Skin epidermis (tissue), 12 donors: Measurements from ENCODE around the gene KLHL9.
"Not testable (repeated sequence)": the region's sequence is repeated elsewhere in the genome, so short reads cannot be mapped to it uniquely, and the experiment has no call there.

Experiments used
- H3K27ac ChIP-seq, 21 experiments: fragments of 200-600 bp; sonication (generic) in 11 of 21; one replicate each; pipeline ENCODE4 v1.5.0; 2020; ENCODE audit warnings: mild to moderate bottlenecking in 3 of 21, inconsistent platforms in 2 of 21, moderate library complexity in 2 of 21
- H3K4me3 ChIP-seq, 7 experiments: fragments of 200-600 bp; sonication (generic) in 2 of 7; one replicate each; pipeline ENCODE4 v1.5.0; 2020; ENCODE audit warnings: inconsistent platforms in 2 of 7, mild to moderate bottlenecking in 2 of 7, moderate library complexity in 1 of 7

The KLHL9 gene

GRCh38 chr9:21334701-21335632 is at the start of gene KLHL9:
Gene KLHL9, minus strand, starts transcription at chr9:21335404. Its CDS starts 545 bp downstream, at chr9:21334859.
- peak within 1 kb of the TSS; percentile 83 to 100 (median 97) for H3K27ac ChIP-seq
- peak within 1 kb of the TSS; percentile 57 to 92 (median 70) for H3K4me3 ChIP-seq

DNA sequence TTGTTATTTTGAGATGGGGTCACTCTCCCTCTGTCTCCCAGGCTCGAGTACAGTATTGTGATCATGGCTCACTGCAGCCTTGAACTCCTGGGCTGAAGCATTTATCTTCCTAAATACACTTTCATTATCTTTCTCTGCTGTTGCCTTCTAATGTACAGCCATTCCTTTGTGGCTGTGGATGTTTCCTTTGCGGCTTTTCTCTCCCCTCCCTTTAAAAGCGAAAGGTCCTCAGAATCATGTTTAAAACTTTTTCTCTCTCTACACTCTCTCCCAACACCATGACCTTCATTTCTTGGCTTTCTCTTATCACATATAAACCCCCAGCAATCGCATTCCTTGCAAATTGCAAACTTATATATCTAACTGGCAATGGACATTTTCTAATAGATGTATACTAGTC is 48.4 kb upstream of the KLHL9 start:
- no peak overlapping the region for H3K4me3 ChIP-seq
- no peak overlapping the region for H3K27ac ChIP-seq

GRCh38 chr9:21381448-21382339 is 46.5 kb upstream of the KLHL9 start:
- Histone ChIP-seq H3K27ac (no peak overlapping the region), H3K4me3 (no peak overlapping the region)

GRCh38 chr9:21371467-21371866 is 36.3 kb upstream of the KLHL9 start:
- not testable (repeated sequence) for H3K4me3 ChIP-seq, H3K27ac ChIP-seq

GRCh38 chr9:21367957-21368356 is 32.8 kb upstream of the KLHL9 start, which contains the start of gene IFNA13:
Gene IFNA13, minus strand, starts transcription at chr9:21368057. Its CDS starts 47 bp downstream, at chr9:21368010.
- Histone ChIP-seq H3K27ac (no peak within 1 kb of the TSS), H3K4me3 (no peak within 1 kb of the TSS)

GRCh38 chr9:21367169-21367568 is 32.0 kb upstream of the KLHL9 start:
- H3K4me3 ChIP-seq, H3K27ac ChIP-seq: not testable (repeated sequence)

GRCh38 chr9:21362287-21362686 is 27.1 kb upstream of the KLHL9 start:
- H3K4me3 ChIP-seq: no peak overlapping the region
- H3K27ac ChIP-seq: no peak overlapping the region

- peak overlapping the region in 2 of 21 experiments; percentile 10 to 16 for H3K27ac ChIP-seq
- H3K4me3 ChIP-seq: no peak overlapping the region
These were observed 22.6 kb upstream of the KLHL9 start for GRCh38 chr9:21357479-21358460.

DNA sequence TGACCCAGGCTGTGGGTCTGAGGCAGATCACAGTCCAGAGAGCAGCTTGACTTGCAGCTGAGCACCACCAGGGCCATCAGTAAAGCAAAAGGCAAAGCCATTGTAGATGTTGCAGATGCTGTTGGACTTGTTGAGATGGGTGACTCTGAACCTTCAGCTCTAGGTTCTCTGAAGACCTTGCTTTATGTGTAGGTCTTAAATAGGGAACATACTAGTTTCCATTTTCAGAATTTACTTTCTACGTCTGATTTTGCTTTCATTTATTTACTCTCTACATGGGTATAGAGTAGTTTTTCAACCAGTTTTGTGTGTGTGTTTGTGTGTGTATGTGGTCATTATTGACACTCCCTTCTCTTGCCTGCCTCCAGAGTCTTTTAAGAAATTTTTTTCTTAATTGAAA is 15.6 kb upstream of the KLHL9 start, which contains the start of gene IFNA6:
Gene IFNA6, minus strand, starts transcription at position 101 of the 400 bp plus-strand sequence. Its CDS starts 0 bp downstream, at position 101.
- Histone ChIP-seq H3K4me3 (no peak within 1 kb of the TSS), H3K27ac (no peak within 1 kb of the TSS)

GRCh38 chr9:21348430-21348970 is 13.3 kb upstream of the KLHL9 start:
- Histone ChIP-seq H3K4me3 (no peak overlapping the region), H3K27ac (no peak overlapping the region)

- no peak overlapping the region for H3K4me3 ChIP-seq
- H3K27ac ChIP-seq: no peak overlapping the region
These were observed 5.5 kb upstream of the KLHL9 start for GRCh38 chr9:21340735-21341134.

GRCh38 chr9:21336457-21336856 is 1.3 kb upstream of the KLHL9 start:
- no peak overlapping the region for H3K27ac ChIP-seq
- H3K4me3 ChIP-seq: no peak overlapping the region

GRCh38 chr9:21333226-21333625 is 2.0 kb downstream of the KLHL9 start:
- Histone ChIP-seq H3K27ac (no peak overlapping the region), H3K4me3 (no peak overlapping the region)

DNA sequence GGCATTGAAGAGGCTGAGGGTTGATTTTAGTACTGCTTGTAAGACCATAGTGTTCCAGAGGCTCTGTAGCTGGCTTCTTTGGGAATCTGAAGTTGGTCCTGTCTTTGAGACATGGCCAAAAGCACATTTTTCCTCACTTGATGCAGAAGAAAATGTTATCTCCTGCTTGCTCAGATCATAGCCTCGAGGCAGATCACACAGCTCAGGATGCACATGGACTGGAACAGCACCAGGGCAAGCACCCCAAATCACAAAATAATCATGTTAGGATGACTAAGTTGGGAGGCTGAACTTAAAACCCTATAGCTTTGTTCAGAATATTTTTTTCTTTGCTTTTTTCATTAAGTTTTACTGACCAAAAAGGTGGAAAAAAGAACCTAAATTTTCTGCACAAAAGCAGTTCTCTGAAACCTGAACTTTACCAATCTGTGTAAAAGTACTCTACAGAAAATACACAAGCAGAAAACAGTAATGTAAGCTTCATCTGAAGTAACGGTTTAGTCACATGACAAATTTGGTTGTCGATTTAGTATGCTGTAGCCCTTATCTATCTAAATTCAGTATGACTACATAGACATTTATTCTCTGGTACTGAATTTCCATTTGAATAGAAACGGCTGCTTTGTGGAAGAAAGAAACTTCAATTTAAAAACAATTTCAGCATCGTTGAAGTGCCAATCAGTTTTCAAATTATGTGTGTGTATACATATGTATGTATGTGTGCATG is 3.4 kb downstream of the KLHL9 start:
- Histone ChIP-seq H3K27ac (peak overlapping the region in 1 of 21 experiments; percentile 47), H3K4me3 (no peak overlapping the region)

DNA sequence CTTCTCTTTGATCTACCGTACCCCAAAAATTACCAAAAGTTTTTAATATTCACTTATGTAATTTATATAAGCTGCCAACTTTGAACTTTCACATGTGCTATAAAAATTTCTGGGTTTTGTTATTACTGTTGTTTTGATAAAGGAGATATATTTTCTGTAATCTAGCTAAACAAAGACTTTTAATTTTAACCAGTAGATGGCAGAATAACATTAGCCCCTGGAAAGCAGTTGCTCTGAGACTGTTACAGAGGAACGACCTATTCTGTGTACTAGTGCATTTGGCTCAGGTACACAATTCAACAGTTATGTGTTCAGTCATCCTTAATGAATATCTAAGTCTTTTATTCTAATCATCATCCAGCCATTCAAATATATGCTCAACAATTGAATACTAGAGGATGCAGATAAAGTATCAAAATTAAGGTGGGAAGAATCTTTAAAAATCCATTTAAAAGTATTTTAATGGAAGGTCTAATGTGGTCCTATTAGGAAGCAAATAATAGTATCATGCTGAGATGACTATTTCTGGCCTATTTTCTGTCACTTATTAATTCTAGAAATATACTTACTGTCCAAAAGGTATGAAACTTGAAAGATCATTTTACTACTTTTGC is 8.6 kb downstream of the KLHL9 start:
- Histone ChIP-seq H3K4me3 (no peak overlapping the region), H3K27ac (no peak overlapping the region)

DNA sequence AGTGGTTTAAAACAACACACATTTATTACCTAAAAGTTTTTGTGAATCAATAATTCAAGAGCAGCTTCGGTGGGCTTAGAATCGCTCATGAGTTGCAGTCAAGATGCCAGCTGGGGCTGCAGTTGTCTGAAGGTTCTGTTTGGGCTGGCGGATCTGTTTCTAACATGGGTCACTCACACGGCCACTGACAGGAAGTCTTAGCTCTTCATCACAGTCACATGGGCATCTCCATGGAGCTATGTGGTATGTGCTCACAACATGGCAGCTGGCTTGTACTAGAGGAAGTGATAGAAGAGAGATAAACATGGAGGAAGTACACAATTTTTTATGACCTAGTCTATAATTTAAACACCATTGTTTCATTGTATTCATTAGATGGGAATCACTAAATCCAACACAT is 11.2 kb downstream of the KLHL9 start:
- Histone ChIP-seq H3K4me3 (no peak overlapping the region), H3K27ac (no peak overlapping the region)

GRCh38 chr9:21322911-21323461 is 12.2 kb downstream of the KLHL9 start:
- H3K27ac ChIP-seq: no peak overlapping the region

More at GRCh38 chr9:21322911-21323461, 12.2 kb downstream of the KLHL9 start:
- H3K4me3 ChIP-seq: no peak overlapping the region
